Calu3 (cell line): Measurements from ENCODE around the gene ADGRV1. TPM values are rescaled to one million over a fixed set of nuclear protein-coding genes. Genes with fewer than 3 reads are reported as not detected.

Experiments used
- BruUV-seq: library from RNA; stranded (reverse); fragments of 400-500 nt; replicated peaks from 2 replicates; lab custom pipeline; 2021; lab: Mats Ljungman, UMichigan
- CTCF ChIA-PET: fragments of 300-600 bp; sonication (Branson Sonifier 250); formaldehyde crosslinking; loops from one replicate; lab custom pipeline; 2022; ENCODE audit warnings: antibody characterized with exemption; lab: Charles Lee
- DNase-seq: peaks from one replicate; pipeline ENCODE4 v3.0.0; 2022
- H3K27ac Mint-ChIP-seq: one replicate; pipeline ENCODE4 v1.8.0; 2022; ENCODE audit warnings: mixed read lengths; ENCODE audit not compliant: unreplicated experiment
- H3K27me3 Mint-ChIP-seq: one replicate; pipeline ENCODE4 v1.8.0; 2022; ENCODE audit warnings: mixed read lengths; ENCODE audit not compliant: unreplicated experiment
- H3K36me3 Mint-ChIP-seq: one replicate; pipeline ENCODE4 v1.8.0; 2022; ENCODE audit warnings: mild to moderate bottlenecking, moderate library complexity, mixed read lengths; ENCODE audit not compliant: insufficient read depth, unreplicated experiment
- H3K4me1 Mint-ChIP-seq: one replicate; pipeline ENCODE4 v1.8.0; 2022; ENCODE audit warnings: mild to moderate bottlenecking, low read depth, mixed read lengths; ENCODE audit not compliant: unreplicated experiment
- H3K4me3 Mint-ChIP-seq: one replicate; pipeline ENCODE4 v1.8.0; 2022; ENCODE audit warnings: mild to moderate bottlenecking, low read depth, moderate library complexity, mixed read lengths; ENCODE audit not compliant: unreplicated experiment
- H3K9me3 Mint-ChIP-seq: one replicate; pipeline ENCODE4 v1.8.0; 2022; ENCODE audit warnings: low read depth, mixed read lengths; ENCODE audit not compliant: unreplicated experiment
- CTCF ChIP-seq: fragments of 200-600 bp; IDR thresholded peaks from one replicate; pipeline ENCODE4 v1.8.0; 2022; ENCODE audit warnings: antibody characterized with exemption; ENCODE audit not compliant: unreplicated experiment
- intact Hi-C: fragments of 100-400 bp; cut with micrococcal nuclease; formaldehyde crosslinking; loops from one replicate; pipeline ENCODE4 v1.10.0; 2022; ENCODE audit not compliant: unreplicated experiment
- total RNA-seq: library from RNA; stranded (reverse); gene quantifications from 2 replicates; pipeline ENCODE4 v1.2.3, GENCODE V29; 2022

Gene ADGRV1
- total RNA-seq, 1 experiment from 2014 or later: 1.8 TPM

GRCh38 chr5:90718387-90718786 lies 159.8 kb downstream of the ADGRV1 start:
- Mint-ChIP-seq H3K9me3 (peaks cover 5% of the 10 kb centered on the region), H3K27ac (no peak overlapping the region), H3K27me3 (no peaks in the 10 kb centered on the region), H3K4me1 (no peaks in the 10 kb centered on the region), H3K36me3 (no peaks in the 10 kb centered on the region), H3K4me3 (no peak overlapping the region)
- TF ChIP-seq CTCF: no peak
- CTCF ChIA-PET: no interaction called here
- DNase-seq: no peak
- no TSS peak for BruUV-seq
- intact Hi-C loops: no loop called here

GRCh38 chr5:90739567-90739966 lies 181.0 kb downstream of the ADGRV1 start:
- no peaks in the 10 kb centered on the region for H3K36me3 Mint-ChIP-seq
- CTCF ChIA-PET: no interaction called here

GRCh38 chr5:90740244-90740799 lies 181.7 kb downstream of the ADGRV1 start:
- TF ChIP-seq CTCF: no peak
- Mint-ChIP-seq H3K4me1 (no peaks in the 10 kb centered on the region), H3K4me3 (no peak overlapping the region), H3K27me3 (no peaks in the 10 kb centered on the region), H3K36me3 (no peaks in the 10 kb centered on the region), H3K9me3 (no peaks in the 10 kb centered on the region), H3K27ac (no peak overlapping the region)
- intact Hi-C loops: no loop called here
- BruUV-seq: no TSS peak
- no peak for DNase-seq
- CTCF ChIA-PET: no interaction called here

More at GRCh38 chr5:90739567-90739966, 181.0 kb downstream of the ADGRV1 start:
- intact Hi-C loops: no loop called here
- Mint-ChIP-seq H3K9me3 (no peaks in the 10 kb centered on the region), H3K27me3 (no peaks in the 10 kb centered on the region), H3K27ac (no peak overlapping the region), H3K4me1 (no peaks in the 10 kb centered on the region), H3K4me3 (no peak overlapping the region)
- TF ChIP-seq CTCF: no peak
- no TSS peak for BruUV-seq
- DNase-seq: no peak

GRCh38 chr5:90741022-90741564 lies 182.5 kb downstream of the ADGRV1 start:
- BruUV-seq: no TSS peak
- Mint-ChIP-seq H3K4me3 (no peak overlapping the region), H3K36me3 (no peaks in the 10 kb centered on the region), H3K9me3 (no peaks in the 10 kb centered on the region), H3K27me3 (no peaks in the 10 kb centered on the region), H3K27ac (no peak overlapping the region), H3K4me1 (no peaks in the 10 kb centered on the region)
- DNase-seq: no peak
- CTCF ChIA-PET: no interaction called here
- intact Hi-C loops: no loop called here
- no peak for TF ChIP-seq CTCF
